HS-27A (cell line): ENCODE data around the gene TRNAU1AP.
"Not testable (repeated sequence)": the region's sequence is repeated elsewhere in the genome, so short reads cannot be mapped to it uniquely, and the experiment has no call there.

ENCODE experiments used
- DNase-seq: peaks from one replicate; pipeline ENCODE4 v3.0.0-alpha.2; 2012; ENCODE audit warnings: low read depth, missing footprints

Gene TRNAU1AP

DNA sequence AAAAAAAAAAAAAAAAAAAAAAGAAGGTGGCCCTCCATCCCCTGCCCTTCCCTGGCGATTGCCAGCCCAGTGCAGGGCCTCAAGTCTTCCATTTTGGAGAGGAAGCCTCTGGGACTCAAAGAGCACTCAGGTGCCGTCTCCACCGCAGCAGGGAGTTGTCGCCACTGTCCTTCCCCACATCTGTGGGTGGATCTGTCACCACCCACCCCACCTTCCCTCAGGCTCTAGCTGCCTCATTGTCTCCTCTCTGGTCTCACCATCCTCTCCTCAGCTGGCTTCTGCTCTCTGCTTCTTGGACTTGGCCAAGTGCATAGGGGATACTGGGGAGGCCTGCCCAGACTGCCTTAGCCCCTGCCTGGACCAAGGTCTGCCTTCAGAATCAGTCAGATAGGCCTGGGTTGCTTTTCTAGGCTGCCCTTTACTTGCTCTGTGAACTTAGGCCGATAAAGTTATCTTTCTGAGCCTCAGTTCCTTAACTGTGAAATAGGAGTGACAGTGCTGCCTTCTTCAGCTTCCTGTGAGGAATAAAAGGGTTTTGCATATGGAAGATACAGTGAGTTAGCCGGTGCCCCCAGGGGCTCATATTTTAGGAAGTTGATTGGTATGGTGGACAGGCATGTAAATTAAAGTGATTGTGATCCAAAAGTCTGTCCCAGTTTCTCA, 31.3 kb upstream of the TRNAU1AP start:
- no peak for DNase-seq

DNA sequence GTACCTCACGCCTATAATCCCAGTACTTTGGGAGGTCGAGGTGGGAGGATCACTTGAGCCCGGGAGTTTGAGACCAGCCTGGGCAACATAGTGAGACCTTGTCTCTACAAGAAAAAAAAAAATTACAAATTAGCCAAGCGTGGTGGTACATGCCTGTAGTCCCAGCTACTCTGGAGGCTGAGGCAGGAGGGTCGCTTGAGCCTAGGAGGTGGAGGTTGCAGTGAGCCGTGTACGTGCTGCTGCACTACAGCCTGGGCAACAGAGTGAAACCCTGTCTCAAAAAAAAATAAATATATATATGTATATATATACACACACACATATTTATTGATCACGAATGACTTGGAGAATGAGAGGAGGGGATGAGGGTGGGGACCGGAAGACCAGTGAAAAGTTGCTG, 30.3 kb upstream of the TRNAU1AP start:
- not testable (repeated sequence) for DNase-seq

- not testable (repeated sequence) for DNase-seq
Measured at GRCh38 chr1:28525002-28525642, 27.8 kb upstream of the TRNAU1AP start.

DNA sequence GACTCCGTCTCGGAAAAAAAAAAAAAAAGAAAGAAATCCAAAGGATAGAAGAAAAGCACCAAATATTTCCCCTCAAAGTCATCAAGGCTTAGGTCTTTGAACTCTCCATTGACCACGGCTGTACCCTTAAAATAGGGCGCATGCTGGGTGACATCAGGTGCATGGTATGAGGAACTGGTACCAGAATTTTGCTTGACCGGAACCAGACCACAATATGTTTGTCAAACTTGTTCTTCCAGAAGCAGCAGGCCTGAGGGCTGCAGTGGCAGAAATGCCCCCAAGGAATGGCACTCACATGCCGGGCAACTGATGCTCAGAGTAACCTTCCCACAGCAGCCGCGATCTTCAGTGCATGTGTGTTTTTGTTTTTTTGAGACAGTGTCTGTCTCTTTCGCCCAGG, 26.0 kb upstream of the TRNAU1AP start:
- no peak for DNase-seq

- no peak for DNase-seq
Measured at GRCh38 chr1:28530456-28530855, 22.4 kb upstream of the TRNAU1AP start.

- DNase-seq = no peak
Measured at GRCh38 chr1:28534671-28535070, 18.2 kb upstream of the TRNAU1AP start.

DNA sequence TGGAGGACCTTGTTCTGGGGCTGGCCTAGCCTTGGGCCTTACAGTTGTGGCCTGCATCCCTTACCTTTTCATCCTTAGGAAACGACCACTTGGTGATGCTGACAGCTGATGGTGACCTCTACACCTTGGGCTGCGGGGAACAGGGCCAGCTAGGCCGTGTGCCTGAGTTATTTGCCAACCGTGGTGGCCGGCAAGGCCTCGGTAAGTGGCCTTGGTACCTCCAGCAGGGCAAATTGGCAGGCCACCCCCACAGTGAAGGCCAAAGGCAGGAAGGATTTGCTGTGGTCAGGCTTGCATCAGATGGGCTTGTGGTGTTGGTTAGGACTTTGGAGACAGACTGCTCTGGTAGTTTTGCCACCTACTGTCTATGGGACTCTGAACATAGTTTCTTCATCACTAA, 17.7 kb upstream of the TRNAU1AP start:
- no peak for DNase-seq

DNA sequence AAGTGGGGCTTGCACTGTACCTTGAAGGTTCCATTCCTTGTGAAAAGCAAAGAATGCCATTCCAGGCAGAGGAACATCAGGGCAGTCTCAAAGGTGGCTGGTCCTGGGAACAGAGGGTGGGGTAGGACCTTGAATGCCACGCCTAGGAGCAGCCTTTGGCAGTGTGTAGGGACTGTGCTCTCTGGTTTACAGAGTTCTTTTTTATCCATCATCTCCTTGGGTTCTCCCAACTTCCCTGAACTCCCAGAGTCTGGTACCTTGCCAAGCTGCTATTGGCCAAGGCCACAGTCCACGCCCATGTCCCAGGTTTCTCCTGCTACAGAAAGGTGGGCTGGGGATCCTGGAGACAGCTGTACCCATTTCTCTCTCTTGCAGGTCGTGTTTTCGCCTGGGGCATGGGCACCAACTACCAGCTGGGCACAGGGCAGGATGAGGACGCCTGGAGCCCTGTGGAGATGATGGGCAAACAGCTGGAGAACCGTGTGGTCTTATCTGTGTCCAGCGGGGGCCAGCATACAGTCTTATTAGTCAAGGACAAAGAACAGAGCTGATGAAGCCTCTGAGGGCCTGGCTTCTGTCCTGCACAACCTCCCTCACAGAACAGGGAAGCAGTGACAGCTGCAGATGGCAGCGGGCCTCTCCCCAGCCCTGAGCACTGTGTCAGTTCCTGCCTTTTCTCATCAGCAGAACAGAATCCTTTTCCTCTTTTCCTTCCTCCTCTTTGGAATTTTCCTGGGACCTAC, 15.3 kb upstream of the TRNAU1AP start:
- DNase-seq = no peak

GRCh38 chr1:28538286-28538685, 14.6 kb upstream of the TRNAU1AP start:
- no peak for DNase-seq

DNA sequence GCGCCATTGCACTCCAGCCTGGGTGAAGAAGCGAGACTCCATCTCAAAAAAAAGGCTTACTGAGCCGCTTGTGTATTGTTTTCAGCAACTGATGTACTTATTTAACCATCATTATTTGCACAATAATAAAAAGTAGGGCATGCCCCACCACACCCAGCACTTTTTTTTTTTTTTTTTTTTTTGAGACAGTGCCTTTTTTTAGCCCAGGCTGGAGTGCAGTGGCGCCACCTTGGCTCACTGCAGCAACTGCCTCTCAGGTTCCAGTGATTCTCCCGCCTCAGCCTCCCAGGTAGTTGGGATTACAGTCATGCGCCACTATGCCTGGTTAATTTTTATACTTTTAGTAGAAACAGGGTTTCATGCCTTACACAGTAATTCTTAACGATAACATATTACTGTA, 12.2 kb upstream of the TRNAU1AP start:
- no peak for DNase-seq

GRCh38 chr1:28541414-28542015, 11.4 kb upstream of the TRNAU1AP start:
- DNase-seq = not testable (repeated sequence)

- DNase-seq = no peak
Measured at GRCh38 chr1:28545246-28545628, 7.6 kb upstream of the TRNAU1AP start.

DNA sequence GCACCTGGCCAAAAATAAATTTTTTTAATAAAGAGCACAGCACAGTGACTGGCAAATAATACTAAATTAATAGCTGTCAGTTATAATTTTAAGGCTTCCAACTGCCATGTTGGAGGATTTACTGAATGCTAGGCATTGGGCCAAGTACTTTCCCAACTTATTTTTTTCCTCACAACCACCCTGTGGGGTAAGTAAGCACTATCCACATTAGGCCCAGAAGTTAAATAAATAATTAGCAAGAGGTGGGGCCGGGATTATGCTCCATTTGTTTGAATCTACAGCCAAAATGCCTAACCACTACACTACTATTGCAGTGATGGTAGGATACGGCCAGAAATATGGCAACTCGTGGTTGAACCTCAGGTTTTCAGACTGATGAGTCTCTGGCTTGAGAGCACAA, 4.6 kb upstream of the TRNAU1AP start:
- no peak for DNase-seq

DNA sequence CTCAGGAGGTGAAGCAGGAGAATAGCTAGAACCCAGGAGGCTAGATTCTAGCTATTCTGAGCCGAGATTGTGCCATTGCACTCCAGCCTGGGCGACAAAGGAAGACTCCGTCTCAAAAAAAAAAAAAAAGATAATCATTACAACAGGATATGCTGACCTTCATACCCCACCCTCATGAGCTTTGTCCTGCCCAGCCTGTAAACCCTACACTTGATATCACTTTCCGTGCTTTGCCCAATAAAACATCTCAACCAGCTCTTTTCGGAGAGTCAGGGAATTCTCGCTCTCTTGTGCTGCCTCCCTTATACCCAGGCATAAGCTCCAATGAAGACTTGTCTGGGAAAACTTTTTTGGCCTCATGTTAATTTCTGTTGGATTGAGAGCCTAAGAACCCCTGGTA, 1.5 kb upstream of the TRNAU1AP start:
- DNase-seq = no peak

- DNase-seq = no peak
Measured at GRCh38 chr1:28560886-28561285, 8.0 kb downstream of the TRNAU1AP start.

- DNase-seq = no peak
Measured at GRCh38 chr1:28564310-28564709, 11.4 kb downstream of the TRNAU1AP start.

- no peak for DNase-seq
Measured at GRCh38 chr1:28565040-28565439, 12.2 kb downstream of the TRNAU1AP start.

DNA sequence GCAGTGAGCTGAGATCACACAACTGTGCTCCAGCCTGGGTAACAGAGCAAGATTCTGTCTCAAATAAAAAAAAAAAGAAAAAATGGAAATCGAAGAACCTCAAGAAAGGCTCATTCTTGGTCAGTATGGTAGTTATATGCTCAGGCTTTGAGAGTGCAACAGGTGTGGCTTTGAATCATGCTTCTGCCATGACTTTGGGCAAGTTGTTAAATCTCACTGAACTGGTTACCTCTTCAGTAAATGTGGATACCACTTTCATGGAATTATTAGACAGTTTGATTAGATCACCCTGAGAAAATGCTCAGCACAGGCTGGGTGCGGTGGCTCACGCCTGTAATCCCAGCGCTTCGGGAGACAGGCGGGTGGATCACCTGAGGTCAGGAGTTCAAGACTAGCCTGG, 12.8 kb downstream of the TRNAU1AP start:
- DNase-seq = no peak

DNA sequence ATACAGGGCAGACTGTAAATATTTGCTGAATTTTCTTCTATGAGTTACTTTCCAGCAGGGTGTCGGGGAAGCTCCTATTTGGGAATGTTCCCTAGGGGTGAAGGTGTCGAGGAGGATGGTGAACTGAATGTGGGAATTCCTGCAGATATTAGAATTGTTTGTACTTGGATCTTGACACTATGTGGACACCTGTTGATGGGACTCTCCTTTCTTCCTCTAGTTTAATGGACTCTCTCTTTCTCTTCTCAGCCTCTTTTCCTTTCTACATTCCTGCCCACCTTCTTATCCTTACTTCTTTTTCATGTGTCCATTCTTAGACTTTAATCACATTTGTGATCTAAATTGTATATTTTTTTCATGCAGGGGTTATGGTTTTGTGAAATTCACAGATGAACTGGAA, 14.0 kb downstream of the TRNAU1AP start:
- DNase-seq = no peak

DNA sequence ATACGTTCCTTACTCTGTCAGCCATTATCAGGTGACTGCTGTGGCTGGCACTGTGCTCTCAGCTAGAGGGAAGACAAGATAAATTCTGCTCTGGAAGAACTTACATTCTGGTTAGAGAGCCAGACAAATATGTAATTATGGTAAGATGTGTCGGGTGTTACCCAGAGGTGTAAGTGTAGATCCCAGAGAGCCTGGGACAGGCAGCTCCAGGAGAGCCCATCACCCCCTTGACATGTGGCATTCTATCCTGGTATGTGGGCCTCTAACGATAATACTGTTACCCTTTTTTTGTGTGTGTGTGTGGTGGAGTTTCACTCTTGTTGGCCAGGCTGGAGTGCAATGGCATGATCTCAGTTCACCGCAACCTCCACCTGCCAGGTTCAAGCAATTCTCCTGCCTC, 19.0 kb downstream of the TRNAU1AP start:
- no peak for DNase-seq

GRCh38 chr1:28572891-28573290, 20.0 kb downstream of the TRNAU1AP start:
- not testable (repeated sequence) for DNase-seq

DNA sequence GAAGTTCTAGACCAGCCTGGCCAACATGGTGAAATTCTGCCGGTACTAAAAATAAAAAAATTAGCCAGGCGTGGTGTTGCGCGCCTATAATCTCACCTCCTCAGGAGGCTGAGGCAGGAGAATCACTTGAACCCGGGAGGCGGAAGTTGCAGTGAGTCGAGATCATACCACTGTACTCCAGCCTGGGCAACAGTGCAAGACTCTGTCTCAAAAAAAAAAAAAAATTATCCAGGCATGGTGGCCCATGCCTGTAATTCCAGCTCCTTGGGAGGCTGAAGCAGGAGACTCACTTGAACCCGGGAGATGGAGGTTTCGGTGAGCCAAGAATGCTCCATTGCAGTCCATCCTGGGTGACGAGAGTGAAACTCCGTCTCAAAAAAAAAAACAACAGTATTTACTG, 20.7 kb downstream of the TRNAU1AP start:
- no peak for DNase-seq
